ENCODE results near the gene DTX3.
"Not testable (repeated sequence)": the region's sequence is repeated elsewhere in the genome, so short reads cannot be mapped to it uniquely, and the experiment has no call there.

The DTX3 gene, protein sequence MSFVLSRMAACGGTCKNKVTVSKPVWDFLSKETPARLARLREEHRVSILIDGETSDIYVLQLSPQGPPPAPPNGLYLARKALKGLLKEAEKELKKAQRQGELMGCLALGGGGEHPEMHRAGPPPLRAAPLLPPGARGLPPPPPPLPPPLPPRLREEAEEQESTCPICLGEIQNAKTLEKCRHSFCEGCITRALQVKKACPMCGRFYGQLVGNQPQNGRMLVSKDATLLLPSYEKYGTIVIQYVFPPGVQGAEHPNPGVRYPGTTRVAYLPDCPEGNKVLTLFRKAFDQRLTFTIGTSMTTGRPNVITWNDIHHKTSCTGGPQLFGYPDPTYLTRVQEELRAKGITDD

DNA sequence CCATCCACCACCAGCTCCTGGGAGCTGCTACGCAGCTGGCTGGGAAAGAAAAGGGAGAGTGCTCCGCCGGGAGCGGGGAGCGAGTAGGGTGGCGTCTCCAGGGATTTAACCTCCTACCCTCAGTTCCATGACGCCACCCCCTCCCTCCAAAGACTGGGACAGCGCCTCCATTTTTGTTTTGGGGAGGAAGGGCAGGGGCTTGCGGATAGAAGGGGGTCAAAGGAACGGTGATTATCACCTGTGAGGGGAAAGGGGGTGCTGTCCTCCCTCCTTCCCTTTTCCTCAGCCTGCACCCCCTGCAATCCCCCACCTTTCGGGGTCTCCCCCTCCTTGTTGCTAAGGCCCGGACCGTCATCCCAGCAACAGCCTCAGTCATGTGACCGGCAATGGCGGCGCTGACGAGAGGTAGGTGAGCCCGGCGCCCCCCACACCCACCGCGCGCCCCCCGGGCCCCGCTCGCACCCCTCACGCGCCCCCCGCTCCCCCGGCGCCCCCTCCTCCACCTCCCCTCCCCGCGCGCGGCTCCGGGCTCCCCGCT is at the start of gene DTX3:
Gene DTX3, plus strand, starts transcription at position 371 of the 538 bp plus-strand sequence. CDS start 1,694 bp downstream, outside the sequence.
- peak within 1 kb of the TSS; percentile 51 for H3K4me3 ChIP-seq (ENCODE audit: low read depth, low read length)
- TF ChIP-seq, protein P1, sequence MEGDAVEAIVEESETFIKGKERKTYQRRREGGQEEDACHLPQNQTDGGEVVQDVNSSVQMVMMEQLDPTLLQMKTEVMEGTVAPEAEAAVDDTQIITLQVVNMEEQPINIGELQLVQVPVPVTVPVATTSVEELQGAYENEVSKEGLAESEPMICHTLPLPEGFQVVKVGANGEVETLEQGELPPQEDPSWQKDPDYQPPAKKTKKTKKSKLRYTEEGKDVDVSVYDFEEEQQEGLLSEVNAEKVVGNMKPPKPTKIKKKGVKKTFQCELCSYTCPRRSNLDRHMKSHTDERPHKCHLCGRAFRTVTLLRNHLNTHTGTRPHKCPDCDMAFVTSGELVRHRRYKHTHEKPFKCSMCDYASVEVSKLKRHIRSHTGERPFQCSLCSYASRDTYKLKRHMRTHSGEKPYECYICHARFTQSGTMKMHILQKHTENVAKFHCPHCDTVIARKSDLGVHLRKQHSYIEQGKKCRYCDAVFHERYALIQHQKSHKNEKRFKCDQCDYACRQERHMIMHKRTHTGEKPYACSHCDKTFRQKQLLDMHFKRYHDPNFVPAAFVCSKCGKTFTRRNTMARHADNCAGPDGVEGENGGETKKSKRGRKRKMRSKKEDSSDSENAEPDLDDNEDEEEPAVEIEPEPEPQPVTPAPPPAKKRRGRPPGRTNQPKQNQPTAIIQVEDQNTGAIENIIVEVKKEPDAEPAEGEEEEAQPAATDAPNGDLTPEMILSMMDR (IDR thresholded peaks at IDR 0.05; ENCODE audit: control insufficient read depth, extremely low read depth, insufficient read depth), result no peak
- DNase-seq (ENCODE audit: low read depth), result no peak

DNA sequence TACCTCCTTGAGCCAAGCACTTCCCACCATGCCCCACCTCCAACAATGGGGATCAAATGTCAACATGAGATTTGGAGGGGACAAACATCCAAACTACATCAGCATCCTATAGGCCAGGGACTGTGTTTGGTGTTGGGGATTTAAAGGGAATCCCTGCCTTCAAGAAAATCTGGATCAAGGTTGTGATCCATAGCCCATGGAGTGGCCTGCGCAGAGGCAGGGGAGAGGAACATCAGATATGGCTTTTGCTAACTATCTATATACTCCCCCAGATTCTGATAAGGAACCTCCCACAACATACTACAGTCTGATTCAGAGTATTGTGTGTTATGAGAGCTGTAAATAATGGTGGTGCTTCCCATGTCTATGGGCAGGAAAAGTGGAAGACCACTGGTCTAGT is 49.7 kb upstream of the DTX3 start:
- H3K4me3 ChIP-seq (ENCODE audit: low read depth, low read length), result no peak overlapping the region
- TF ChIP-seq, protein P1 (IDR thresholded peaks at IDR 0.05; ENCODE audit: control insufficient read depth, extremely low read depth, insufficient read depth), result no peak
- DNase-seq (ENCODE audit: low read depth), result no peak

DNA sequence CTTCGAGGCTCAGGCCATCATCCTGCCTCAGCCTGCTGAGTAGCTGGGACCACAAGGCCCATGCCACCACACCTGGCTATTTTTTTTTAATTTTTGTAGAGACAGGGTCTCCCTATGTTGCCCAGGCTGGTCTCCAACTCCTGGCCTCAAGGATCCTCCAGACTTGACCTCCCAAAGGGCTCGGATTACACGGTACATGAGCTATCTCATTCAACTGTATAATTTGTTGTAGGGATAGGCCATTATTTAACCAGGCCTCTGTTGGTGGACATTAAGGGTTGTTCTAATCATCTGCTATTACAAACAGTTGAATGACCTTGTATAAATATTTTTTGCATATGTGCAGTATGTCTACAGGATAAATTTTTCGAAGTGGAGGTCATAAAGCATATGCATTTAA is 45.8 kb upstream of the DTX3 start:
- no peak overlapping the region for H3K4me3 ChIP-seq (ENCODE audit: low read depth, low read length)
- TF ChIP-seq, protein P1 (IDR thresholded peaks at IDR 0.05; ENCODE audit: control insufficient read depth, extremely low read depth, insufficient read depth), result no peak

DNA sequence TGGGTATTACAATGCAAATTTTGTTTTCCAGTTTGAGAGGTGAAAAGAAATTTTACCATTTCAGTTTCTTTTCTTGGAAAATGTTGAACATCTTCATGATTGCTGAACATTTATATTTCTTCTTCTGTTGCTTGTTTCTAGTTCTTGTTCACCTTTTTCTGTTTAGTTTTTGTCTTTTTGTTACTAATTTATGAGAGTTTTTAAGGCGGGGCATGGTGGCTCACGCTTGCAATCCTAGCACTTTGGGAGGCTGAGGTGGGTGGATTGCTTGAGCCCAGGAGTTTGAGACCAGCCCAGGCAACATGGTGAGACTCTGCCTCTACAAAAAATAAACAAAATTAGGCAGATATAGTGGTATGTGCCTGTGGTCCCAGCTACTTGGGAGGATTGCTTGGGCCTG is 44.1 kb upstream of the DTX3 start:
- H3K4me3 ChIP-seq (ENCODE audit: low read depth, low read length), result no peak overlapping the region
- TF ChIP-seq, protein P1 (IDR thresholded peaks at IDR 0.05; ENCODE audit: control insufficient read depth, extremely low read depth, insufficient read depth), result no peak
- no peak for DNase-seq (ENCODE audit: low read depth)

More for the DNA sequence above, 45.8 kb upstream of the DTX3 start:
- DNase-seq (ENCODE audit: low read depth), result no peak

DNA sequence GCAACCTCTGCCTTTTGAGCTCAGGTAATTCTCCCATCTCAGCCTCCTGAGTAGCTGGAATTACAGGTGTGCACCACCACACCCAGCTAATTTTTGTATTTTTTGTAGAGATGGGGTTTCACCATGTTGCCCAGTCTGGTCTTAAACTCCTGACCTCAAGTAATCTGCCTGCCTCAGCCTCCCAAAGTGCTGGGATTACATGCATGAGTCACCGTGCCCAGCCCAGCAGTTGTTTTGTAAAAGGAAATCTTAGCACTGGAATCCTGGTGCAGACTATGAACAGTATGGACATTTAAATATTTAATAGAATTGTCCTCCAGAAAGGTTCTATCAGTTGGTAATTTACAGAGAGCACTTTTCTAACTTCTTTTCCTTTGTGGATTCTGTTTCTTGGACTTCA is 43.5 kb upstream of the DTX3 start:
- not testable (repeated sequence) for DNase-seq (ENCODE audit: low read depth); H3K4me3 ChIP-seq (ENCODE audit: low read depth, low read length)

DNA sequence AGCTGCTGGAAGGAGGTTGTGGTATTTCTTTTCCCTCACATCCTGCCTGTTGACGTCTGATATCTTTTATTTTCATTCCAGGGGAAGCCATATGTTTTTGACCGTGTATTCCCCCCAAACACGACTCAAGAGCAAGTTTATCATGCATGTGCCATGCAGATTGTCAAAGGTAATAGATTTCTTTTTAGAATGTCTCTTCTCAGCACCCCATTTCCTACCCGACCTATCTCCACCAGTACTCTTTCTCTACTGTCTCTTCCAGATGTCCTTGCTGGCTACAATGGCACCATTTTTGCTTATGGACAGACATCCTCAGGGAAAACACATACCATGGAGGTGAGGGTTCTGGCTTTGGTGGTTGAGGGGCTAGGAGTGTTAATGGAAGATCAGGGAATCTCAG is 41.3 kb upstream of the DTX3 start:
- TF ChIP-seq, protein P1 (IDR thresholded peaks at IDR 0.05; ENCODE audit: control insufficient read depth, extremely low read depth, insufficient read depth), result no peak
- no peak overlapping the region for H3K4me3 ChIP-seq (ENCODE audit: low read depth, low read length)
- no peak for DNase-seq (ENCODE audit: low read depth)

DNA sequence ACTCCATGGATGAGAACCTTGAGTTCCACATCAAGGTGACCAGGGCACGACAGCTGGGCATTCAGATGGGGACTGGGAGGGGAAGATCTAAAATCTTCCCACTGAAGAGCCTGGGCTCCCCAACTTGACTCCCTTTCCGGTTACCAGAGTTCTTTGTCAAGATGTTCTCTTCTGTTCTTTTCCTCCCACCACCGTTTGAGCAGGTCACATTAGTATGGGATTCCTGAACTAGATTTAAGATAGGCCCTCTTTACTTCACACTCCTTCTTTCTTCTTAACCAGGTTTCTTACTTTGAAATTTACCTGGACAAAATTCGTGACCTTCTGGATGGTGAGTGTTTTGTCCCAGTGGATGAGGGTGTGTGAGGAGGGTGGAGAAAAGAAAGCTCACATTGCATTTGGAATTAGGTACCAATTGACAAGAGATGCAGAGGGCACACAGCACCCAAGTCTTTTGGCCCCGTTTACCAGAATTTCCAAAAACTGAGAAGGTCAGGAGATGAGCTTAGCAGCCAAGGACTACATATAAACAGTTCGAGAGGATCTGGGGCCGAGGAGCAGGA is 40.4 kb upstream of the DTX3 start:
- no peak overlapping the region for H3K4me3 ChIP-seq (ENCODE audit: low read depth, low read length)
- DNase-seq (ENCODE audit: low read depth), result no peak
- TF ChIP-seq, protein P1 (IDR thresholded peaks at IDR 0.05; ENCODE audit: control insufficient read depth, extremely low read depth, insufficient read depth), result no peak
